ENCODE results near the gene EPS15.

EPS15 gene

DNA sequence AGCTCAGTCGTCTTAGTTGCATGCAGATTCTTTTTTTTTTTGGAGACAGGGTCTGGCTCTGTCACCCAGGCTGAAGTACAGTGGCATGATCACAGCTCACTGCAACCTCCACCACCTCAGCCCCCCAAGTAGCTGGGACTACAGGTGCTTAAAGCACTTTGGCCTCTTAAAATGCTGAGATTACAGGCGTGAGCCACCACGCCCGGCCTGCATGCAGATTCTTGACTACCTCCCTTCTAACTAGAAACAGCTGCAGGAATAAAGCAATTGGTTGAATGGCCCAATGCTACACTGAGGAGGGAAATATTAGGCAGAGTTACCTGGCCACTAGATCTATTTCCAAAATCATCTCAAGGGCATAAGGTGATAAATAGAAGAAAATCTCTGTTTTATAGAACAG lies 159.2 kb downstream of the EPS15 start:
- DNase-seq: no peak

DNA sequence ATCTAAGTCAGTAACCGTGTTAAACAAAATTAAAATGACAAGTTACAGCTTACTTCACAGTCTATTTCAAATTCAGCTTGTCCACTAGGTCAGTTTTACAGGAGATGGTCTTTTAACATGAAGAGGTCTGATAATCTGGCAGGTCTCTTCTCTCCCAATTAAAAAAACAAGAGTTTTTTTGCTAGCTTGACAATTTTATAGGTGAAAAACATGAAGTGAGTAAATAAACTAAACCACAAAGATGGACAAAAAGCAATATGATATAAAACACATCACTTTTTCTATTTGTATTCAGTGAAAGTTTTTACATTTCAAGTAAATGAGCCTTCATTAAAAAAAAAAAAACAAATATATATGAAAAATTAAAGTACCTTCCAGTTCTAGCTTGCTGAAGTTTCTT lies 163.7 kb downstream of the EPS15 start:
- no peak for DNase-seq

- DNase-seq: no peak
These were observed 164.7 kb downstream of the EPS15 start for GRCh38 chr1:51354416-51354815.

GRCh38 chr1:51351907-51352306 lies 167.2 kb downstream of the EPS15 start:
- no peak for DNase-seq

DNA sequence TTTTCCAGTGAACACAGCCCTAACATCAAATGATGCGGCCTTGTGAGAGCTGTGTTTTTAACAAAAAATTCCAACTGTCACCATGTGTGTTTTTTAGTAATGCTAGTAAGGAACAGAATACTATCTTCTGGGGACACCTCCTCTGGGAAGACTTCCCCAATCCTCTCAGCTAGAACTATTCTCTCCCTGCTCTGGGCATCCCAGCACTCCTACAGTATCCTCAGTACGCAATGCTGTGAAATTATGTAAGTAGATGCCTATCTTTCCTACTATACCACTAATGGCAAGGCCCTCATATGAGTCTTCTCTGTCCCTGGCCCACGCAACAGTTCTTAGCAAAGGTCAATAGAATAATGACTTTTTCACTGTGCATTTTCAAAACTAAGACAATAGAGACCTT lies 169.2 kb downstream of the EPS15 start:
- DNase-seq: no peak

- no peak for DNase-seq
These were observed 170.9 kb downstream of the EPS15 start for GRCh38 chr1:51348147-51348527.

DNA sequence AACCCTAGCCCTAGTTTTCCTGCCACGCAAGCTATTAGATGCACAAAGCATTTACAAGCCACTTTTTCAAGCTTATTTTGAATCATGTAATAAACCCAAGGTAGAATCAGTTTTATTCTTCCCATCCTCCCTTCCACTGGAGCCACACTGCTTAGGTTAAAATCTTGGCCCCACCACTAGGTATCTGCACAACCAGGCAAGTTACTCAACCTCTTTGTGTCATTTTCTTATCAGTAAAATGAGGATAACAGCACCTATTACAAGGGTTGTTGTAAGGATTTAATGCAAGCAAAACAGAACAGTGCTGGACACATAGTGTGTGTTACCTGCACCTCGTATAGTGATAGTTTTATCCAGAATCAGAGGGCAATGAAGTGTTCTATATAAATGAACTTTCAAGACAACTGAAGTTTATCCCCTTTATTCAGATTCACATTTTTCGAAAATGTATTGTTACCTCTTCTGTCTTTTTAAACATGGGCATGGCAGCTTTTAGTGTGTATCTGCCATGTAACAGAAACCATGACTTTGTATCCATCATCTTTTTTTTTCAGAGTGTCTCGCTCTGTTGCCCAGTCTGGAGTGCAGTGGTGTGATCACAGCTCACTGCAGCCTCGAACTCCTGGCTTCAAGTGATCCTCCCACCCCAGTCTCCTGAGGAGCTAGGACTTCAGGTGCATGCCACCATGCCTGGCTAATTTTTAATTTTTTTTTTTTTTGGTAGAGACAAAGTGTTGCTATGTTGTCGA lies 171.5 kb downstream of the EPS15 start:
- DNase-seq: no peak

- no peak for DNase-seq
These were observed 172.8 kb downstream of the EPS15 start for GRCh38 chr1:51346086-51346942.

DNA sequence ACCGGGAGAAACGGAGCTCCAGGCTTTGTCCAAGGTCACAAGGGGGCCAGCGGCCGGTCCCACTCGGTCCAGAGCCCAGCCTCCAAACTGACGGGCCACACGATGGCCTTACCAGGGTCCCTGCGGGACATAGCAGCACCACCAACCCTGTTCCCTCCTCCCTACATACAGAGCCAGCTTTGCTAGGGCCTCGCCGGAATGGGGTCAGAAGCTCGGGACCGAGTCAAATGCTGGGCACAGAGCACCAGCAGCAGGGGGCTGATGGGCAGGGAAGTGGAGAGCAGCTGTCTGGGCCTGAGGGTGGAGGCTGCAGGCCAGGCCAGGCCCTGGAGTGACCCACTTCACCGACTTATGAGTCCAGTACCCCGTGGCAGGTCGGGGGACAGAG lies 173.8 kb downstream of the EPS15 start:
- no peak for DNase-seq

GRCh38 chr1:51344602-51345299 lies 174.3 kb downstream of the EPS15 start:
- no peak for DNase-seq

GRCh38 chr1:51344276-51344601 lies 174.8 kb downstream of the EPS15 start:
- DNase-seq: no peak

DNA sequence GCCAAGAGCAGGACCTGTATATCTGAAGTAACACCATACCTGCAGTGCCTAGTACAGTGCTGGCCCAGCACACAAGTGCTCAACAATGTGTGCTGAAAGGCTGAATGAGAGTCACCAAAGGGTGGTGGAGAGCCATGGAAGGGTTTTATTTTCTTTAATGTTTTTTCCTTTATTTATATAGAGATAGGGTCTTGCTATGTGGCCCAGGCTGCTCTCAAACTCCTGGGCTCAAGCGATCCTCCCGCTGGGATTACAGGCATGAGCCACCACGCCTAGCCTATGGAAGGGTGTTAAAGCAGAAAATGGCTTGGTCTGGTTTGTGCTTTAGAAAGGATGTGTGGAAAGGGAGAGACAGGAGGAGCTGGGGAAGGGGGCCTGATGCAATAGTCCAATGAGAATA lies 175.4 kb downstream of the EPS15 start:
- DNase-seq: no peak

- DNase-seq: no peak
These were observed 176.4 kb downstream of the EPS15 start for GRCh38 chr1:51342591-51343206.

- peak; percentile 76 for DNase-seq
These were observed 177.1 kb downstream of the EPS15 start for GRCh38 chr1:51341876-51342496.

GRCh38 chr1:51340380-51340779 lies 178.7 kb downstream of the EPS15 start:
- DNase-seq: peak; percentile 31

- DNase-seq: no peak
These were observed 182.4 kb downstream of the EPS15 start for GRCh38 chr1:51336711-51337110.

- DNase-seq: no peak
These were observed 183.1 kb downstream of the EPS15 start for GRCh38 chr1:51336004-51336403.

GRCh38 chr1:51331206-51332100 lies 187.6 kb downstream of the EPS15 start:
- DNase-seq: peak; percentile 84

DNA sequence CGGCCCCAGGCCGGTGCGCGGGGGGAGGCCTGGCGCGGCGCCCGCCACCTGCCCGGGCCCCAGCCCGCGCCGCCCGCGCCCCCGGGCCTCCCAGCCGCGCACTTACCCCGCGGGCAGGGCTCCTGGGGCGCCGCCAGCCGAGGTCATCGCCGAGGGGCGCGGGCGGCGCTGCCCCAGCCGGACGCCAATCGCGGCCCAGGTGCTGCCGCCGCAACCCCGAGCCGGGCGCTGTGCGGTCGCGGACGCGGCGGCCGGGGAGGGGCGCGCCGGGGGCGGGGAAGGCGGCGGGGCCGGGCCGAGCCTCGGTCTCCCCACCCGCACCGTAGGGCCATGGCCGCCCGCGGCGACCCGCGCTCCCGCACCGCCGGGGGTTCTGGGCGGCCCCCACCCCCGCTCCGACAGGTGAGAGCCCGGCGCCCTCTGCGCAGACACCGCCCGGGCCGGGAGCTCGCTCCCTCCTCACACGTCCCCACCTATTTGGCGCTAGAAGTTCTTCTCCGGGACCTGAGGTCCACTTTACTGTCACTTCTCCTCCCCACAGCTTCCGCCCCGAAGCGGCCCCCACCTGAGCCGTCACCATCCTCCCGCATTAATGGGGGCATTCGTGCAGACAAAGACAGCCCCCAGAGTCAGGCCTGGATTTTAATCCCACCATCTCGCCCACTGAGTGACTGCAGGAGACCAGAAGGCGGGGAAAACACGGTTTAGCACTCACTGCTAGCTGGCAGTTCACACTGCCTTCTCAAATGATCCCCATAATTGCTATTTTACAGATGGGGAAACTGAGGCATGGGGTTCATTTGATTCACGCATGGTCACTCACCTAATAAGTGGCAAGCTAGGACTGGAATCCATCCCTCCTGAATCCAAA lies 188.5 kb downstream of the EPS15 start, which contains the start of gene TTC39A:
TSS of gene TTC39A (minus strand) at position 232 of the 871 bp plus-strand sequence. CDS start at position 147, 85 bp downstream.
- no peak for DNase-seq

- no peak for DNase-seq
These were observed 189.4 kb downstream of the EPS15 start for GRCh38 chr1:51329443-51330325.
